Suprapubic skin (tissue), 4 donors: ENCODE data around the gene GNAI2. TPM values are rescaled to one million over a fixed set of nuclear protein-coding genes. Genes with fewer than 3 reads are reported as not detected.
"Not testable (repeated sequence)": the region's sequence is repeated elsewhere in the genome, so short reads cannot be mapped to it uniquely, and the experiment has no call there.

Experiments
- DNase-seq, 2 donors: peaks; one replicate each; pipeline ENCODE4 v3.0.0-alpha.2; 2019; ENCODE audit warnings: low spot score in 2 of 2
- H3K27ac ChIP-seq: fragments of 200-600 bp; sonication (generic); one replicate; pipeline ENCODE4 v1.5.1; 2019
- H3K27me3 ChIP-seq: fragments of 200-600 bp; sonication (generic); one replicate; pipeline ENCODE4 v1.5.1; 2019
- H3K36me3 ChIP-seq: fragments of 200-600 bp; sonication (generic); one replicate; pipeline ENCODE4 v1.5.1; 2019
- H3K4me1 ChIP-seq: fragments of 200-600 bp; sonication (generic); one replicate; pipeline ENCODE4 v1.5.1; 2019
- H3K4me3 ChIP-seq: fragments of 200-600 bp; sonication (generic); one replicate; pipeline ENCODE4 v1.5.1; 2019; ENCODE audit warnings: mild to moderate bottlenecking
- H3K9me3 ChIP-seq: fragments of 200-600 bp; sonication (generic); one replicate; pipeline ENCODE4 v1.5.1; 2019
- CTCF ChIP-seq, 2 donors: fragments of 200-600 bp in 1 of 2; fragments of 450-650 bp in 1 of 2; sonication (generic) in 1 of 2; IDR thresholded peaks; one replicate each; pipeline ENCODE4 v1.5.1; 2016 to 2019; ENCODE audit warnings: antibody characterized with exemption in 2 of 2, mild to moderate bottlenecking in 1 of 2, moderate library complexity in 1 of 2
- EP300 ChIP-seq: sonication (generic); formaldehyde crosslinking; IDR thresholded peaks from one replicate; pipeline ENCODE4 v1.6.1; 2017; ENCODE audit warnings: antibody characterized with exemption
- POLR2A ChIP-seq, 2 donors: fragments of 450-650 bp; IDR thresholded peaks; one replicate each; pipeline ENCODE4 v1.6.1; 2017; ENCODE audit warnings: antibody characterized with exemption in 2 of 2, mild to moderate bottlenecking in 2 of 2, moderate library complexity in 2 of 2
- POLR2AphosphoS5 ChIP-seq, 3 donors: sonication (generic); formaldehyde crosslinking; IDR thresholded peaks; one replicate each; pipeline ENCODE4 v1.6.1; 2017; ENCODE audit warnings: antibody characterized with exemption in 3 of 3
- WGBS: methylation state at CpG from one replicate; pipeline ENCODE4 v1.1.5; 2018; 5-methylcytosine and 5-hydroxymethylcytosine counted together
- total RNA-seq, 4 donors: library from RNA; depleted of rRNA; stranded (reverse); fragments of >200 nt; gene quantifications; one replicate each; pipeline ENCODE4 v1.1.0, GENCODE V29; 2016

Gene GNAI2
- total RNA-seq, 4 donors from 2014 or later = 70.9 to 91.3 (median 76.7) TPM

GRCh38 chr3:50276762-50277101 lies 40.7 kb downstream of the GNAI2 start:
- peaks cover 23% of the 10 kb centered on the region for H3K27me3 ChIP-seq
- H3K36me3 ChIP-seq = no peaks in the 10 kb centered on the region
- H3K9me3 ChIP-seq = no peaks in the 10 kb centered on the region
- peaks cover 36% of the 10 kb centered on the region for H3K4me1 ChIP-seq
- DNase-seq = no peak
- no peak overlapping the region for H3K4me3 ChIP-seq
- H3K27ac ChIP-seq = no peak overlapping the region
- no peak for TF ChIP-seq EP300
- no peak for TF ChIP-seq POLR2AphosphoS5 (IDR thresholded peaks at IDR 0.05)
- TF ChIP-seq CTCF (IDR thresholded peaks at IDR 0.05) = no peak
- TF ChIP-seq POLR2A (IDR thresholded peaks at IDR 0.05) = no peak
- WGBS = 90% methylated on average over 16 of the region's 17 CpGs

GRCh38 chr3:50278123-50278879 lies 42.3 kb downstream of the GNAI2 start:
- Histone ChIP-seq H3K4me3 (no peak overlapping the region), H3K36me3 (no peaks in the 10 kb centered on the region), H3K4me1 (peaks cover 27% of the 10 kb centered on the region), H3K27ac (no peak overlapping the region), H3K27me3 (peaks cover 23% of the 10 kb centered on the region), H3K9me3 (no peaks in the 10 kb centered on the region)
- no peak for DNase-seq
- WGBS = 80% methylated on average over 4 of the region's 4 CpGs
- TF ChIP-seq CTCF (IDR thresholded peaks at IDR 0.05) (no peak), EP300 (no peak), POLR2AphosphoS5 (IDR thresholded peaks at IDR 0.05) (no peak), POLR2A (IDR thresholded peaks at IDR 0.05) (no peak)

GRCh38 chr3:50278880-50279224 lies 42.8 kb downstream of the GNAI2 start, which contains the start of gene LSMEM2:
Gene LSMEM2, plus strand, starts transcription at chr3:50279087. Its CDS starts 27 bp downstream, at chr3:50279114.
- H3K27ac ChIP-seq = no peak within 1 kb of the TSS
- H3K4me3 ChIP-seq = no peak within 1 kb of the TSS
- no peaks in the 10 kb centered on the region for H3K36me3 ChIP-seq
- WGBS = no CpG with 5 or more reads among the region's 2 CpGs
- no peak for DNase-seq
- H3K4me1 ChIP-seq = peaks cover 22% of the 10 kb centered on the region
- TF ChIP-seq POLR2AphosphoS5 (IDR thresholded peaks at IDR 0.05) (no peak), EP300 (no peak), POLR2A (IDR thresholded peaks at IDR 0.05) (no peak), CTCF (IDR thresholded peaks at IDR 0.05) (no peak)
- H3K27me3 ChIP-seq = peaks cover 19% of the 10 kb centered on the region
- H3K9me3 ChIP-seq = no peaks in the 10 kb centered on the region

GRCh38 chr3:50279255-50280016 lies 43.4 kb downstream of the GNAI2 start:
- TF ChIP-seq POLR2A (IDR thresholded peaks at IDR 0.05) (no peak), EP300 (no peak), CTCF (IDR thresholded peaks at IDR 0.05) (no peak)
- DNase-seq = no peak
- WGBS = 85% methylated on average over 8 of the region's 8 CpGs
- Histone ChIP-seq H3K27me3 (peaks cover 16% of the 10 kb centered on the region), H3K9me3 (no peaks in the 10 kb centered on the region), H3K36me3 (no peaks in the 10 kb centered on the region), H3K27ac (no peak overlapping the region), H3K4me1 (peaks cover 16% of the 10 kb centered on the region), H3K4me3 (no peak overlapping the region)

GRCh38 chr3:50284121-50284520 lies 48.1 kb downstream of the GNAI2 start:
- not testable (repeated sequence) for H3K4me3 ChIP-seq, H3K9me3 ChIP-seq, H3K27me3 ChIP-seq, DNase-seq, H3K27ac ChIP-seq, H3K4me1 ChIP-seq
- 78% methylated on average over 6 of the region's 6 CpGs for WGBS
- peaks cover 32% of the 10 kb centered on the region for H3K36me3 ChIP-seq
